H1 (cell line): ENCODE results near the gene MST1R. TPM values are rescaled to one million over a fixed set of nuclear protein-coding genes. Genes with fewer than 3 reads are reported as not detected.

ENCODE experiments used
- EGR1 ChIP-seq: IDR thresholded peaks from 2 replicates; pipeline ENCODE4 v1.6.1; 2011; ENCODE audit warnings: low read depth, low read length, borderline replicate concordance
- GABPA ChIP-seq: IDR thresholded peaks from 2 replicates; pipeline ENCODE4 v1.6.1; 2011; ENCODE audit warnings: mild to moderate bottlenecking, low read length, moderate library complexity, borderline replicate concordance; ENCODE audit not compliant: insufficient read depth
- NRF1 ChIP-seq: IDR thresholded peaks from 2 replicates; pipeline ENCODE4 v1.6.1; 2011; ENCODE audit warnings: mild to moderate bottlenecking, low read depth, low read length, improper control_type of control experiment
- polyA plus RNA-seq, 7 experiments: library from polyadenylated mRNA; depleted of rRNA in 3 of 7; stranded (reverse) in 5 of 7; unstranded in 2 of 7; fragments of >200 nt in 5 of 7; fragments of 200-250 nt in 2 of 7; gene quantifications; 1 replicate in 5 of 7; 2 replicates in 1 of 7; 4 replicates in 1 of 7; pipeline versions ENCODE4 v1.2.1 to v1.2.3, GENCODE V29; 2011 to 2013; ENCODE audit warnings: missing spikeins in 2 of 7, mixed read lengths in 2 of 7
- total RNA-seq: library from RNA; stranded (reverse); fragmentation: NEBNext Ultra II Directional; extraction: Animal tissue kit (Norgen Biotek cat#: 25700); gene quantifications from 2 replicates; pipeline ENCODE4 v1.2.1, GENCODE V29; 2021

The MST1R gene
- total and polyA plus RNA-seq, 2 of the 8 experiments (the other 6 are each of a cell fraction or from before 2014, with no cell fraction given), result 4.8 to 7.6 TPM

DNA sequence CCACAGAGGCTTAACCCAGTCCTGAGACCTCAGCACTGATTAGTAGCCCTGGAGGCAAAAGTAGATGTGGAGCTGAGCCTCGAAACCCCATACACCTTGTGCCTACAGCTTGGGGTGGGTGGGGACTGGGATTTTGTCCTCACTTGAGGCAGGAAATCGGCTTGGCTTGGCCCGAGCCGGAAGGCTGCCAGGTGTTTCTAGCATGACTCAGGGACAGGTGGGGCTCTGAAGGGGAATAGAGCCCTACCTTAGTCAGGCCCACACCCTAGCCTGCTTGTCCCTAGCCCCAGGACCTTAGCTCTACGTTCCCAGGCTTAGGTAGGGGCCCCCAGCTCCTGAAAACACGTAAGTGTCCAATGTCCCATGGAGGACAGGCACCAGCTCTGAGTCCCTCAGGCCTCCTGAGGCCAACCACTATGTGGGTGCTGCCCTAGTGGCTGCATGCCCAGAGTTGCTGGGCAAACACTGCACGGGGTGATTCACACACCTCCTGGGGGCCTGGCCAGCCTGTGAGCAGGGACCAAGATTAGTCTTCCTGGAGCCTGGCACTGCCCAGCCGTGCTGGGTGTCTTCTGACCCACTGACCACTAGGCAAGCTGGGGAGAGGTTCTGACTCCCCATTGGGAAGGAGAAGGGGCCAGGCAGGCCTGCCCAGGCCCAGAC is 3.1 kb downstream of the MST1R start (continued):
- TF ChIP-seq GABPA (no peak), NRF1 (no peak), EGR1 (no peak)
